ENCODE results near the gene B4GALNT4.
A peak's percentile ranks its signal among the peaks of the same experiment; 100 is the strongest.
"Not testable (repeated sequence)": the region's sequence is repeated elsewhere in the genome, so short reads cannot be mapped to it uniquely, and the experiment has no call there.

B4GALNT4 gene

DNA sequence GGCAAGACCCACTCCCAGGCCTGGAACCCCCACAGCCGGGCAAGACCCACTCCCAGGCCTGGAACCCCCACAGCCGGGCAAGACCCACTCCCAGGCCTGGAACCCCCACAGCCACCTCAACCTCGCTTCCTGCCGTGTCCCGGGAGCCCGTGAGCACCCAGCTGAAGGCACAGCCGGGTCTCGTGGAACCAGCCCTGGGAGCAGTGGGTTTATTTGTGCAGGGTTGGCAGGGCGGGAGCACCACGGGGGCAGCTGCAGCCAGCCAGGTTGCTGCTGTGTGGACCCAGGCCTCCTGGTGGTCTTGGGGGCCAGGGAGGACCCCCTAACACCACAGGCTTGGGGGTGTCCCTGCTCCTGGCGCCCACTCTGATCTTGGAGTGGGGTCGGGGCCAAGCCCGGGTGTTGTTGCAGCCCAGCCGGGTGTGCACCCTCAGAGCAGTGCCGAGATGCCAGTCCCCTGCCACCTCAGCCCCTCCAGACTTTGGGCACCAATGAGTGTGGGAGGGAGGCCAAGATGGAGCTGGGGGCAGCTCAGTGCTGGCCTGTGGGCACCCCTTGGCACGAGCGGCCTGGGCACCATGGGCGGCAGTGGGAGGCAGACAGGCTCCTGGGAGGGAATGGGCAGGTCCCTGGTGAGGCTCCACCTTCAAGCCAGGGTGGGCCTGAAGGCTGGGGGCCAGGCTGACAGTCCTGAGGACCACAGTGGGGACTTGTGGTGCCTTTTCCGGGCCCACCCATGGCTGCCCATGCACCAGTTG, 16.5 kb downstream of the B4GALNT4 start:
- Mint-ChIP-seq H3K27me3 (ENCODE audit: low read depth) (peaks cover 13% of the 10 kb centered on the region), H3K4me1 (peaks cover 22% of the 10 kb centered on the region), H3K27ac (no peak overlapping the region), H3K4me3 (no peak overlapping the region), H3K9me3 (peaks cover 2% of the 10 kb centered on the region), H3K36me3 (ENCODE audit: low read depth) (peaks cover 13% of the 10 kb centered on the region)
- TF ChIP-seq, protein P1, sequence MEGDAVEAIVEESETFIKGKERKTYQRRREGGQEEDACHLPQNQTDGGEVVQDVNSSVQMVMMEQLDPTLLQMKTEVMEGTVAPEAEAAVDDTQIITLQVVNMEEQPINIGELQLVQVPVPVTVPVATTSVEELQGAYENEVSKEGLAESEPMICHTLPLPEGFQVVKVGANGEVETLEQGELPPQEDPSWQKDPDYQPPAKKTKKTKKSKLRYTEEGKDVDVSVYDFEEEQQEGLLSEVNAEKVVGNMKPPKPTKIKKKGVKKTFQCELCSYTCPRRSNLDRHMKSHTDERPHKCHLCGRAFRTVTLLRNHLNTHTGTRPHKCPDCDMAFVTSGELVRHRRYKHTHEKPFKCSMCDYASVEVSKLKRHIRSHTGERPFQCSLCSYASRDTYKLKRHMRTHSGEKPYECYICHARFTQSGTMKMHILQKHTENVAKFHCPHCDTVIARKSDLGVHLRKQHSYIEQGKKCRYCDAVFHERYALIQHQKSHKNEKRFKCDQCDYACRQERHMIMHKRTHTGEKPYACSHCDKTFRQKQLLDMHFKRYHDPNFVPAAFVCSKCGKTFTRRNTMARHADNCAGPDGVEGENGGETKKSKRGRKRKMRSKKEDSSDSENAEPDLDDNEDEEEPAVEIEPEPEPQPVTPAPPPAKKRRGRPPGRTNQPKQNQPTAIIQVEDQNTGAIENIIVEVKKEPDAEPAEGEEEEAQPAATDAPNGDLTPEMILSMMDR (IDR thresholded peaks at IDR 0.05; ENCODE audit: unreplicated experiment in 3 of 3) = no peak

DNA sequence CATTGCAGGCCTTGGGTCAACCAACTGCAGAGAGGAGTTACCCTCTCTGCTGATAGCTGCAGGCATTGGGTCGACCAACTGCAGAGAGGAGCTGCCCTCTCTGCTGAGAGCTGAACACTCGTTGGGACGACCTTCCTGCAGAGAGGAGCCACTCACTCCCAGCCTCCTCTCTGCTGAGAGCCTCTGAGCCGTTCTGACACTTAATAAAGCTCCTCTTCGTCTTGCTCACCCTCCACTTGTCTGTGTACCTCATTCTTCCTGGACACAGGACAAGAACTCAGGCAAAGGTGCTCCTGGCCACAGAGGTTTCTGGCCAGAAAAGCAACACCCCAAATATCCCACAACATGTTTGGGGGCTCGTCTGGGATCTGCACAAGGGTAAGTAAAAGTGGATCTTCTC, 17.2 kb downstream of the B4GALNT4 start:
- TF ChIP-seq, protein P1 (IDR thresholded peaks at IDR 0.05; ENCODE audit: unreplicated experiment in 3 of 3) = no peak
- H3K4me1 Mint-ChIP-seq = peaks cover 22% of the 10 kb centered on the region
- H3K9me3 Mint-ChIP-seq = peaks cover 2% of the 10 kb centered on the region
- no peak overlapping the region for H3K4me3 Mint-ChIP-seq
- H3K27ac Mint-ChIP-seq = no peak overlapping the region
- H3K27me3 Mint-ChIP-seq (ENCODE audit: low read depth) = peaks cover 13% of the 10 kb centered on the region
- peaks cover 10% of the 10 kb centered on the region for H3K36me3 Mint-ChIP-seq (ENCODE audit: low read depth)

DNA sequence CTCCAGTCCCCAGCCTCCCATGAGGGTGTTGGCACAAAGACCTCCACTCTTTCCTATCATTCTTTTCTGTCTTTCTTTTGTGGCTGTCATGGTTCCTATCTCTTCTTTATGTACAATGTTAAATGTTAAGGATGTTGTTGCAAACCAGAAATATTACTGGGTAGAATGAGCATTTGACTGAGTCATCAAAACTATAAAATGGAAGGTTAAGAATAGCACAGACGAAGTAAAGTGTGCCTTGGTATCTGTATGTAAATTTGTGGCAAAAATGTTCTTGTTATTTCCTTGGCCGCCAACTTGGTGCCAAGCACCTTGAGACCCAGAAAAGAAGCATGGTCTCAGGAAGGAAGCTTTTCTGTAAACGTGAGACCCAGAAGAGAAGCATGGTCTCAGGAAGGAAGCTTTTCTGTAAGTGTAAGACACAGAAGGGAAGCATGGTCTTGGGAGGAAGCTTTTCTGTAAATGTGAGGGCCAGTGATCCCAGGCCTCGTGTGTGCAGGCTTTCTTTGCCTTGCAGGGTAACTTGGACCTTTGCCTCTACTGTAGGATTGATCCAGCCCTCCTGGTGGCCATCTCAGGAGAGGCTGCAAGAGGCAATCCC, 18.0 kb downstream of the B4GALNT4 start:
- TF ChIP-seq, protein P1 (IDR thresholded peaks at IDR 0.05; ENCODE audit: unreplicated experiment in 3 of 3) = no peak
- Mint-ChIP-seq H3K36me3 (ENCODE audit: low read depth) (peaks cover 6% of the 10 kb centered on the region), H3K4me3 (no peak overlapping the region), H3K27me3 (ENCODE audit: low read depth) (peaks cover 13% of the 10 kb centered on the region), H3K27ac (peak overlapping the region in 2 of 3 experiments; percentile 1 to 60), H3K4me1 (peaks cover 22% of the 10 kb centered on the region), H3K9me3 (peaks cover 2% of the 10 kb centered on the region)

DNA sequence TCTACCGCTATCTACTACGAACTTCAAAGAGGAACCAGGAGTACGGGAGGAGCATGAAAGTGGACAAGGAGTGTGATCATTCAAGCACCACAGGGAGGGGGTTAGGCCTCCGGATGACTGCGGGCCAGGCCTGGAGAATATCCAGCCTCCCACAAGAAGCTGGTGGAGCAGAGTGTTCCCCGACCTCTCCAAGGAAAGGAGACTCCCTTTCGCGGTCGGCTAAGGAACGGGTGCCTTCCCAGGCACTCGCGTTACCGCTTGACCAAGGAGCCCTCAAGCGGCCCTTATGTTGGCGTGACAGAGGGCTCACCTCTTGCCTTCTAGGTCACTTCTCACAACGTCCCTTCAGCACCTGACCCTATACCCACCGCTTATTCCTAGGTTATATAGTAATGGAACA, 20.1 kb downstream of the B4GALNT4 start:
- H3K27me3 Mint-ChIP-seq (ENCODE audit: low read depth); H3K4me3 Mint-ChIP-seq; H3K9me3 Mint-ChIP-seq; H3K36me3 Mint-ChIP-seq (ENCODE audit: low read depth): not testable (repeated sequence)
- Mint-ChIP-seq H3K27ac (peak overlapping the region in 1 of 3 experiments; percentile 33), H3K4me1 (peaks cover 22% of the 10 kb centered on the region)

DNA sequence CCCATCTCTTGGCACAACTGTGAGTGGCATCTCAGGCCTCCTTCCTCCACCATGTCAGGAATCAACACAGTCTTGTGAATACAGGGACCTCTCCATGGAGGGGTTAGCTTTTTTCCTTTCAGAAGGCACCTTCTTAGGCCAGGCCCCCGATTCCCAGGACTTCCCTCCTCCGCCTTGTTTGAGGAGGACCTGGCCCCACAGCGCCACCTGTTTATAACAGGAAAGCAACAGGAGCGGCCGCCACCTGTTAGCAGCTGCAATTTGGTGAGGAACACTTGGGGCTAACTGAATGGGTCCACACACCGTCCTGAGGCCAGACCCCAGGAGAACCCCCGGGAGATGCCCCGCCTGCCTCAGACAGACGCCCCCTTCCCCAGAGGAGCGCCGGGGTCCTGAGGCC, 20.9 kb downstream of the B4GALNT4 start:
- Mint-ChIP-seq H3K27ac (no peak overlapping the region), H3K4me3 (no peak overlapping the region), H3K4me1 (peaks cover 22% of the 10 kb centered on the region), H3K36me3 (ENCODE audit: low read depth) (no peaks in the 10 kb centered on the region), H3K9me3 (peaks cover 2% of the 10 kb centered on the region), H3K27me3 (ENCODE audit: low read depth) (peaks cover 4% of the 10 kb centered on the region)
- TF ChIP-seq, protein P1 (IDR thresholded peaks at IDR 0.05; ENCODE audit: unreplicated experiment in 3 of 3) = no peak

DNA sequence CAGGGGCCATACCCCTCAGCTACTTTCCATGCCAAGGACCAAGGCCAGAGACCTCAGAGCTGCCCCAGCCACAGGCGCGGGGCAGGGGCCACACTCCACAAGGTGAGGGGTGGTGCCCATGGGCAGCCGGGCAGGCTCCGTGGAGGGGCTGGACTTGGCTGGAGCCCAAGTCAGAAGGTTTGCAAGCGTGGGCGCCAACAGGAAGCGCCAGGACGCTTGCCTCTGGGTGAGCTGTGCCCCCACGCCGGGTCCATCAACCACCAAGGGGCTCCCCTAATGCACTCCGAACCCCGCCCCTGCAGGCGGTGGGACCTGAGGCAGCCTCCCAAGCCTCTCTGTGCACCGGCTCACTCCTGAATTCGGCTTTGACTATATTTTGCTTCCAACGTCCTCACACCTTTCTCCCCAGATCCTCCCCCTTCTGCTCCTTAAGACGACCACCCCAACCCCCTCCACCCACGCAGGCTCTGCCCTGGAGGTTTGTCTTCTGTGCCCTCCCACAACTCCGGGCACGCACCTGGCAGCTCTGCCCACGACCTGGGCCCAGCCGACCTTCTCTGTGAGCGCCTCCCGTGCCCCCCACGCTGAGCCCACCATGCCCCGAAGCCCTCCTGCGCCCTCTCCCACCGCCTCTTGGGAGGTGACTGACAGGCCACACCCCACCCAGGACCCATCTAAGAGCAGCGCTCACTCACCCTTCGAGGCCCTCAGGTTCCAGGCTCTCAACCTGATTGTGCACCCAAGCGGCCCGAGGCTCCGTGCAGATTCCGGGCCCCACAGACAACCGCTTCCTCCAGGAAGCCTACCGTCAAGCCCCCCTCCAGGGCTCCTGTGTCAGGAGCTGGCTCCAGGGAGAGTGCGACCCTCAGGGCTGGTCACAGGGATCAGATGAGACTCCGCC, 22.1 kb downstream of the B4GALNT4 start:
- Mint-ChIP-seq H3K4me3 (no peak overlapping the region), H3K9me3 (peaks cover 2% of the 10 kb centered on the region), H3K4me1 (peaks cover 22% of the 10 kb centered on the region), H3K27me3 (ENCODE audit: low read depth) (peaks cover 4% of the 10 kb centered on the region), H3K27ac (no peak overlapping the region), H3K36me3 (ENCODE audit: low read depth) (no peaks in the 10 kb centered on the region)
- TF ChIP-seq, protein P1 (IDR thresholded peaks at IDR 0.05; ENCODE audit: unreplicated experiment in 3 of 3) = no peak
